ENCODE data around the gene STAT5A.

DNA sequence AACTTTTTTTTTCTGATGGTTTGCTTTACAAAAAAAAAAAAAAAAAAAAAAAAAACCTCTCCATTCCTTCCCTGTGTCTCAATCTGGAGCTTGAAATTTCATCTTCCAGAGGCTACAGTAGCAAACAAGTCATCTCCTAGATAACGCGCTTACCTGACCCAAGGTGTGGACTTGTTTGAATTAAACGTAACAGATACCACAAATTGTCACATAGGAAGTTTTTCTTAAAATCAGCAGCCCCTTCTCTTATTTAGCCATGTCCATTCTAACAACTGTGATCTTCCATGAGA is 14.1 kb upstream of the STAT5A start:
- no peak for TF ChIP-seq GATA2 (IDR thresholded peaks at IDR 0.05; ENCODE audit: low read depth, low read length)
- no peak for TF ChIP-seq GATA3 (IDR thresholded peaks at IDR 0.05; ENCODE audit: low read depth, low read length)
